Transverse colon (tissue), 3 donors: ENCODE data around the gene LRP1.

Experiments
- POLR2A ChIP-seq: fragments of 450-650 bp; IDR thresholded peaks from one replicate; pipeline ENCODE4 v1.6.1; 2016; ENCODE audit warnings: antibody characterized with exemption, mild to moderate bottlenecking, moderate library complexity
- TF ChIP-seq, protein P1 (sequence below), 5 experiments: fragments of 200-600 bp in 3 of 5; fragments of 450-650 bp in 2 of 5; sonication (generic) in 3 of 5; IDR thresholded peaks; 1 replicate in 2 of 5; 2 replicates in 3 of 5; pipeline ENCODE4 v1.5.1; 2016 to 2017; ENCODE audit warnings: antibody characterized with exemption in 5 of 5, inconsistent platforms in 3 of 5, mild to moderate bottlenecking in 2 of 5, moderate library complexity in 1 of 5

DNA sequence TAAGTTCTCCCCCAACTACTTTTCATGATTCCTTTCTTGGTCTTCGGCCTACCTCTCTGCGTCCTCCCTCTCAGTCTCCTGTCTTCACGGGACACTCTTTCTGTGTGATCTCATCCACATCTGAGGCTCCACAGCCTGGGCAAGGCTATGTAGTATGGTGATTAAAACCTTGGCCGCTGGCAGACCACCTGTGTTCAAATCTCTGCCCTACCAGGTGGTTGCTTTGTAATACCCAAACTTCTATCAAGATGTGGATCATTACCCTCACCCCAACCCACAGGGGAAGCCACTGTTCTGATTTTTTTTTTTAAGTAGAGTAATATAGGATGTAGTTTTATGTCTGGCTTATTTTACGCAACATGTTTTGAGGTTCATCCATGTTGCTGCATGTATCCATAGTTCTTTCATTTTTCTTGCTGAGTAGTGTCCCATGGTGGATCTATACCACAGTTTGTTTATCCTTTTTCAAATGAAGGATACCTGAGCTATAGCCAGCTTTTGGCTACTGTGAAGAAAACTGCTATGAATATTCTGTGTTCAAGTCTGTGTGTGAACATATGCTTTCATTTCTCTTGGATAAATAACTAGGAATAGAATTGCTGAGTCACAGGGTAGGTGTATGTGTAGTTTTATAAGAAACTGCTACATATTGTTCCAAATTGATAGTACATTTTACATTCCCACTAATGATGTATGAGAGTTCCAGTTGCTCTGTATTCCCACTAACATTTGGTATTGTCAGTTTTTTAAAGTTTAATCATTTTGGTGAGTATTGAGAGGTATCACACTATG lies 8.8 kb upstream of the LRP1 start:
- TF ChIP-seq, protein P1, sequence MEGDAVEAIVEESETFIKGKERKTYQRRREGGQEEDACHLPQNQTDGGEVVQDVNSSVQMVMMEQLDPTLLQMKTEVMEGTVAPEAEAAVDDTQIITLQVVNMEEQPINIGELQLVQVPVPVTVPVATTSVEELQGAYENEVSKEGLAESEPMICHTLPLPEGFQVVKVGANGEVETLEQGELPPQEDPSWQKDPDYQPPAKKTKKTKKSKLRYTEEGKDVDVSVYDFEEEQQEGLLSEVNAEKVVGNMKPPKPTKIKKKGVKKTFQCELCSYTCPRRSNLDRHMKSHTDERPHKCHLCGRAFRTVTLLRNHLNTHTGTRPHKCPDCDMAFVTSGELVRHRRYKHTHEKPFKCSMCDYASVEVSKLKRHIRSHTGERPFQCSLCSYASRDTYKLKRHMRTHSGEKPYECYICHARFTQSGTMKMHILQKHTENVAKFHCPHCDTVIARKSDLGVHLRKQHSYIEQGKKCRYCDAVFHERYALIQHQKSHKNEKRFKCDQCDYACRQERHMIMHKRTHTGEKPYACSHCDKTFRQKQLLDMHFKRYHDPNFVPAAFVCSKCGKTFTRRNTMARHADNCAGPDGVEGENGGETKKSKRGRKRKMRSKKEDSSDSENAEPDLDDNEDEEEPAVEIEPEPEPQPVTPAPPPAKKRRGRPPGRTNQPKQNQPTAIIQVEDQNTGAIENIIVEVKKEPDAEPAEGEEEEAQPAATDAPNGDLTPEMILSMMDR (IDR thresholded peaks at IDR 0.05), result no peak
- no peak for TF ChIP-seq POLR2A
